Measurements from ENCODE around the gene PDLIM5.

GRCh38 chr4:94566420-94566819 is 114.7 kb downstream of the PDLIM5 start:
- TF ChIP-seq, protein P1, sequence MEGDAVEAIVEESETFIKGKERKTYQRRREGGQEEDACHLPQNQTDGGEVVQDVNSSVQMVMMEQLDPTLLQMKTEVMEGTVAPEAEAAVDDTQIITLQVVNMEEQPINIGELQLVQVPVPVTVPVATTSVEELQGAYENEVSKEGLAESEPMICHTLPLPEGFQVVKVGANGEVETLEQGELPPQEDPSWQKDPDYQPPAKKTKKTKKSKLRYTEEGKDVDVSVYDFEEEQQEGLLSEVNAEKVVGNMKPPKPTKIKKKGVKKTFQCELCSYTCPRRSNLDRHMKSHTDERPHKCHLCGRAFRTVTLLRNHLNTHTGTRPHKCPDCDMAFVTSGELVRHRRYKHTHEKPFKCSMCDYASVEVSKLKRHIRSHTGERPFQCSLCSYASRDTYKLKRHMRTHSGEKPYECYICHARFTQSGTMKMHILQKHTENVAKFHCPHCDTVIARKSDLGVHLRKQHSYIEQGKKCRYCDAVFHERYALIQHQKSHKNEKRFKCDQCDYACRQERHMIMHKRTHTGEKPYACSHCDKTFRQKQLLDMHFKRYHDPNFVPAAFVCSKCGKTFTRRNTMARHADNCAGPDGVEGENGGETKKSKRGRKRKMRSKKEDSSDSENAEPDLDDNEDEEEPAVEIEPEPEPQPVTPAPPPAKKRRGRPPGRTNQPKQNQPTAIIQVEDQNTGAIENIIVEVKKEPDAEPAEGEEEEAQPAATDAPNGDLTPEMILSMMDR (IDR thresholded peaks at IDR 0.05), result no peak
- no peak for TF ChIP-seq POLR2A (IDR thresholded peaks at IDR 0.05)

All from prostate gland (tissue), 2 donors.